SKM-1 treated with dmso at 0.1 percent for 144 hours (cell line): ENCODE results near the gene DCTN3.

Experiments
- DNase-seq: peaks from one replicate; lab custom pipeline; 2025; ENCODE audit not compliant: unreplicated experiment; lab: John Stamatoyannopoulos, UW

The DCTN3 gene

GRCh38 chr9:34620061-34620994 lies at the start of gene DCTN3:
TSS of gene DCTN3 (minus strand) at chr9:34620495. CDS start at chr9:34620464, 31 bp downstream.
- DNase-seq: peak; percentile 89

GRCh38 chr9:34665381-34666250 lies 45.3 kb upstream of the DCTN3 start:
- peak; percentile 87 for DNase-seq

GRCh38 chr9:34665067-34665380 lies 44.7 kb upstream of the DCTN3 start:
- DNase-seq: no peak

- DNase-seq: peak; percentile 81
Observed at GRCh38 chr9:34664281-34665066, 44.2 kb upstream of the DCTN3 start.

- DNase-seq: no peak
Observed at GRCh38 chr9:34663303-34663605, 43.0 kb upstream of the DCTN3 start.

- DNase-seq: no peak
Observed at GRCh38 chr9:34662526-34663302, 42.4 kb upstream of the DCTN3 start, which contains the start of gene CCL27. TSS of gene CCL27 (minus strand) at chr9:34662657. CDS start at chr9:34662633, 24 bp downstream.

GRCh38 chr9:34659592-34660253 lies 39.4 kb upstream of the DCTN3 start:
- DNase-seq: no peak

- DNase-seq: no peak
Observed at GRCh38 chr9:34658461-34658860, 38.2 kb upstream of the DCTN3 start.

- no peak for DNase-seq
Observed at GRCh38 chr9:34656992-34657391, 36.7 kb upstream of the DCTN3 start.

GRCh38 chr9:34655394-34655793 lies 35.1 kb upstream of the DCTN3 start:
- DNase-seq: no peak

GRCh38 chr9:34654323-34655051 lies 34.2 kb upstream of the DCTN3 start:
- DNase-seq: no peak

- DNase-seq: no peak
Observed at GRCh38 chr9:34653151-34654072, 33.1 kb upstream of the DCTN3 start.

- no peak for DNase-seq
Observed at GRCh38 chr9:34652602-34653000, 32.3 kb upstream of the DCTN3 start.

GRCh38 chr9:34651876-34652601 lies 31.7 kb upstream of the DCTN3 start, which contains the start of gene IL11RA:
TSS of gene IL11RA (plus strand) at chr9:34652185. CDS start at chr9:34655218, 3,033 bp downstream.
- DNase-seq: no peak

GRCh38 chr9:34651321-34651720 lies 31.0 kb upstream of the DCTN3 start:
- DNase-seq: no peak

- no peak for DNase-seq
Observed at GRCh38 chr9:34650816-34651215, 30.5 kb upstream of the DCTN3 start.

- DNase-seq: no peak
Observed at GRCh38 chr9:34648673-34649072, 28.4 kb upstream of the DCTN3 start.
